GM18951 (cell line): ENCODE data around the gene KCNC1.

Source experiments
- POLR2A ChIP-seq: IDR thresholded peaks from 4 replicates; pipeline ENCODE4 v1.6.1; 2011; ENCODE audit warnings: mild to moderate bottlenecking; ENCODE audit not compliant: insufficient read length, insufficient read depth; ENCODE audit errors: extremely low read depth
- in situ Hi-C: fragments of 300-500 bp; cut with MboI; formaldehyde crosslinking; loops from one replicate; pipeline ENCODE4 v1.12.0; 2022; ENCODE audit warnings: low sequenced_read_pairs, mixed read lengths, inconsistent platforms; ENCODE audit not compliant: unreplicated experiment

The KCNC1 gene

DNA sequence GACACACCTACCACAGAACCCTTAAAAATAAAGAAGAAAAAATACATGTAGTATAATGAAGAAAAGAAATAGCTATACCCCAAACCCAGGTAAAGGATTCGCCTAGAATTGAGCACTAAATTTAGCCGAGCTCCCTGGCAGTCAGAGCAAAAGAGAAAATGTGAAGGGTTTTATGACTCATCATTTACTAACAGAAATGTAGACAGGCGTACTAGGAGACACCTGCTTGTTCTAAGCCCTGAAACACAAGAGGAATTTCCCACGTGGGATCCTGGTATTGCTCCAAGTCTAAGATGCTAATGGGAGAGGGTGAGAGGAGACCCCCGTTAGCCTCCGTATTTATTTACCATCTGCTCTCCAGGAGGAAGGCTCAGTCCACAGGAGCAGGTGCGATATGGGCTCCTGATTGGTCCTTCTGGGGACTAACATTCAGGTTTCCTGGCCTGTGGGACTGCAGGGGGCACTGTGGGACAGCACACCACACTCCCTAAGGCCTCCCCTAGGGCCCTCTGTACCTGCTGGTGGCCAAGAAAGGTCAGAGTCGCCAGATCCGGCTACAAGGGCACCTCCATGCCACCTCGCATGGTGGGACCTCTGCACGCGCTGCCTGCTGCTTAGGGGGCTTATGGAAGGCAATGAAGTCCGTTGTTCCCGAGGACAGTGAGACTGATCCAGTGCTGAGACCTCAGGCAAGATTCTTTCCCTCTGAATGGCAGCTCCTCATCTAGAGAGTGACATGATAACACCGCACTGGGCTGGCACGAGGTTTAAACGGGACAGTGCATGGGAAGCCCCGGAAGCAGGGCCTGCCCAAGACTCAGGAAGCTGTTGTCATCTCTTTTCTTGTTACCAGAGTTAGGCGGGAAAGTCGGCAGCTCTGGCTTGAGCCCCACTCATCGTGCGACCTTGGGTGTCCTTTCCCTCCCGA, 25.8 kb downstream of the KCNC1 start:
- TF ChIP-seq POLR2A, result no peak
- in situ Hi-C loops, result no loop called here

DNA sequence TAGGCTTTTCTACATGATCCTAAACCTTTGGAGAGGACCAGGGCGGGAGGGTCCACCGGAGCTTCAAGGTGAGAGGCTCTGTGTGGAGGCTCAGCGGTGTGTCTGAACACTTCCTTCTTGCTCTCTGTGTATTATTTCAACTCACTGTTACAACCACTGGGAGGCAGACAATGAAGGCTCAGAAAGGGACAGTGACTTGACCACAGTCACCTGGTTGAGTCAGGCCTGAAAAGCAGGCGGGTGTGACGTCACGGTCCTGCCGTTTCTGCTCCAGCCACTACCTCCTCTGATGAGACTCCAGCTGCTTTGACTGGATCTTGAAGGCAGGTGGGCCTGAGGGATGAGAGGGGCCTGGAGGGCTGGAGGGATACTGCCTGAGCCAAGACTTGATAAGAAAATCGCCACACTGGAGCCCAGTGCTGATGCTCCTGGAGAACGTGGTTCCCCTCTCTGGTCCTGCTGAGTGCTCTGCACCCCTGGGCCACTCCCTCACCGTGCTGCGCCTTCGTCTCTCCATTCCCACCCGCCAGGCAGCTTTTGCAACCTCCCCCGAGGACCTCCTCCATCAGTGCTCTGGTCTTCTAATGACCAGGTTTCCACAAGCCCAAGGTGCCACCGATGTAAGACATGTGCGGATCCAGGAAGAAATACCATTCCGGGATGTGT, 27.9 kb downstream of the KCNC1 start:
- no peak for TF ChIP-seq POLR2A
- in situ Hi-C loops, result no loop called here

DNA sequence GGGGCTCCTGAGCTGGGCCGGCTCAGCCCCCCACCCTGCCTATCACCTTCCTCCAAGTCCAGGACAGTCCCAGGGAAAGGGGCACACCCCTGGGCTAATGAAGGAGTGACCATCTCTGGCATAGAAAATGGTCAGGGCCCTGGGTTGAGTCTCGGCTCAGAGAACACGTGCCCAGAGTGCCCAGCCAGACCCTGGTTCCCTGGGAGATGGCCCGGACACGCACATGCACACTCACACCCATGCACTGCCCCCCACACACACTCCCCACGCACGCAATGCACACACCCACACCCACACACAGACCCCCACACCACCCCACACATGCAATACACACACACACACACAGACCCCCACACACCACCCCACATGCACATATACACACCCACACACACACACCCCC, 28.7 kb downstream of the KCNC1 start:
- in situ Hi-C loops, result no loop called here
- TF ChIP-seq POLR2A, result no peak

DNA sequence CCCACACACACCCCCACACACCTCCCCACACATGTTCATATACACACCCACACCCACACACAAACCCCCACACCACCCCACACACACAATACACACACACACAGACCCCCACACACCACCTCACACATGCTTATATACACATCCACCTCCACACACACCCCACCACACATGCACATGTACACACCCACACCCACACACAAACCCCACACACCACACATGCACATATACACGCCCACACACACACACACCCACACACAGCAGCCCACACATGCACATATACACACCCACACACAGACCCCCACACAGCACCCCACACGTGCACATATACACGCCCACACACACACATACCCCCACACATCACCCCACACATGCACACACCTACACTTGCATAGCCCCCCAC, 29.1 kb downstream of the KCNC1 start:
- TF ChIP-seq POLR2A, result no peak
- in situ Hi-C loops, result no loop called here

DNA sequence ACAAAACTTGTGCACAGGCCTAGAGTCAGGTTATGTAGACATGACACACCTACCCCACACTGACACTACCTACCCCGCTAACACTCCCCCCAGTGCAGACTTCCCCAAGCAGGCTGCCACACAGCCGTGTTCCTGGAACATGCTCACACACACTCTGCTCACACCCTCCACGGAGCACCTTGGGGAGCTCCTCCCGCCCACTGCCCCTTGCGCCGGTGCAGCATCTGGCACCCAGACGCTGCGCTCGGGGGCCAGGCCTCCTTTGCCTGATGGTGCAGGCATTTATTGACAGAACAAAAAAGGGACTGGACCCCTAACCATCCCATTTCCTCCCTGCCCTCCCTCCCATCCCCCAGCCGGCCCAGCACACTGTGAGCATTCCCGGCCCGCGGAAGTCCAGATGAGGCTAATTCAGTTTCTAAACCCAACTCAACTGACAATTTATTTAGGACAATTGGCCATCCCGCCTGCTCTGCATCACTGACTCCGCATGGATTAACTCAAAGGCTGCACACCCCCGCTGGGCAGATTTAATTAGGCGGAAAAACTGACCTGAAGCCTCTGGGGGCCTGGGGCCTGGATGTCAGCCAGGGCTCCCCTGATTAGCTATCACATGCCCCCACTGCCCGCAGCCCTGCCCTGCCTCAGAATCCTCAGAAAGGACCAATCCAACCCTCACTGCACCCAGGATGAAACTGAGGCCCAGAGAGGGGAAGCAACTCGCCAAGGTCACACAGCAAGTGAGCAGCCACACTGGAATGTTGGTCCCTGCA, 30.1 kb downstream of the KCNC1 start:
- in situ Hi-C loops, result no loop called here
- TF ChIP-seq POLR2A, result no peak

DNA sequence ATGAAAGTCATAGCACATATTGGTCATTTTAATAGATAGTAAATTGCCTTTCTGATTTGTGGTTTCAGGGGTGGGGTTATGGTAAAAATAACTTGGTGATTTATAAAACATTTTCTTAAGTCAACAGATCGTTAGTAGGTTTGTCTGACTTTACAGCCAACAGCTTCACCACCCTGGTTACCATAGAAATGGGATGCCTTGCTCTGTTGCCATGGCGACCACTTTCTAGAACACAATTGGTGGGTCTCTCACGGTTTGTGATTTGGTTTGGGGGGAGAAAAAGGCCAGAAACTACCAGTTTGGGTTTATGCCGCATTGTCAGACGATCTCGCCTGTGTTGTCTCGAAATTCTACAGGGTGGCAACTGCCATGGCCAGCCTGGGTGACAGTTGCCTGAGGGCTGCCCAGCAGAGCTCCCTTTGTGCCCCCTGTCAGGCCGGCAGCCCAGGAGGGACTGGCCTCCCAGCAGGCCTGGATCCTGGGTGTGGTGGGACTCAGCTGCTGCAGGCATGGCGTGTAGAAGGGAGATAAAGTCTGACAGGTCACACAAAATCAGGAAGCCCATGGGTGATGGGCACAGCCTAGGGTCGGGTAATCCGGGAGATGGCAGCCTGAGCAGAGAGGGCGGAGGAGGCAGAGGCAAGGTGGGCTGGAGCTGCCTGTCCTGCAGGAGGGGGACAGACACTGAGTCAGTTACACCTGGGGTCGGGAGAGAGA, 30.9 kb downstream of the KCNC1 start:
- in situ Hi-C loops, result no loop called here
- no peak for TF ChIP-seq POLR2A

DNA sequence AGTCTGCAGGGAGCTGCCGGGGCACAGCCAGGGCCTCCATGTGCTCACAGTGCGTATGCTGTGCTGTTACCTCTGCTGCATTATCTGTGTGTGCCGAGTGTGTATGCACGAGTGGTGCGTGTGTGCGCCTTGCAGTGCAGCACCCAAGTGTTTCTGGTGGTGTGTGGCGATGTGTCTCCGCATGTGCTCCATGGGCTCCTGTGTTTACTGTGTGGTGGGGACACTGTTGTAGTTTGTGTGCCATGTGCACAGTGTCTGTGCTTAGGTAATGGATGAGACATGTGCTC, 31.4 kb downstream of the KCNC1 start:
- in situ Hi-C loops, result no loop called here
- TF ChIP-seq POLR2A, result no peak

DNA sequence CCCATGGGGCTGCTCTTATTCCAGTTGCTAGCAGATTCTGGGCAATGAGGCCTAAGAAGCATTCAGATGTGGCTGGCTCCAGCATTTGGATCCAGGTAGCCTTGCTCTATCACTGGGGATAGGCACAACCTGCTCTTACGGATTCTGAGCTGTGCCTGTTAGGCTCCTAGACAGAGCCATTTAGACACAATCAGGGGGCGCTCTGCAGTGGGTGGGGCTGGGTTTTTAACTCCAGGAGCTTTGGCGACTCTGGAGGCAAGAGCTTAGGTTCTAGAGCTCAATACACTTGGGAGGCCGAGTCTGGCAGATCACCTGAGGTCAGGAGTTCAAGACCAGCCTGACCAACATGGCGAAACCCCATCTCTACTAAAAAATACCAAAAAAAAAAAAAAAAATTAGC, 32.0 kb downstream of the KCNC1 start:
- TF ChIP-seq POLR2A, result no peak
- in situ Hi-C loops, result no loop called here

DNA sequence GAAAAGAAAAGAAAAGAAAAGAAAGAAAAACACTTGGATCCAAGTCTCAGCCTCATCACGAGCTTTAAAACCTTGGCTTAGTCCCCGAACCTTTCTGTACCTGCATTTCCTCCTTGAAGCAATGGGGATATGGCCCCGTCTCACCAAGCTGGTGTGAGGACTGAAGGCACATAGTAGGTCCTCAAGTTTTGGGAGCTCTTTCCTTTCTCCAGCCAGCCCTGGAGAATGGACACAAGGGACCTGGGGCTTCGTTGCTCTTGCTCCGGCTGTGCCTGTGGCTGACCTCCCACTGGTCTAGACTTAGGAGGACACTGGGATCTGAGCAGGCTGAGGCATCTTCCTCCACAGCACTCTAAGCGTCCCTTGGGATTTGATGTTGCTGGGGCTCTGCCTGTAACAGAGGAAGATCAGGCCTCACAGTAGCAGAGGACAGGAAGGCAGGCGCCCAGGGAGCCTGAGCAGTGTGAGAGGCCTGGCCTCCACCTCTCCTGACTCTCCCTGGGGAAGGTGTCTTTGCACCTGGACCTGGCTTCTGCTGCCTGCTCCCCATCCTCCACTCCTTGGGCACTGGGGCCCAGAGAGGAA, 32.8 kb downstream of the KCNC1 start:
- no peak for TF ChIP-seq POLR2A
- in situ Hi-C loops, result no loop called here

DNA sequence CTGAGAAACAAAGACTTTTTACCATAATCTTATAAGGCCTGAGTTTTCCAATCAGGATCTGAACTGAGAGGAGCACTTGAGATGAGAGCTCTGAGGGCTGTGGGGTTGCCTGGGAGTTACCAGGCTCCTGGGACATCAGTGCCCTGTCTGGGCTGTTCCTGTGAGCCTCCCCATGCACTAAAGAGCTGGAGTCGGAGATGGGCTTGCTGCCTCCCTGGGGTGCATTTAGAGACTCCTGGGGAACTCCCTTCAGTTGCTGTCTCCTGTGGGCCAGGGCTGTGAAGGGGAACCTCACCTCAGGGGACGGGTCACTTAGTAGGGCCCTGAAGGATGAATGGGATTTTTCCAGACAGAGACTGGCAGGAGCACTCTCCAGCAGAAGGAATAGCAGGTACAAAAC, 33.3 kb downstream of the KCNC1 start:
- TF ChIP-seq POLR2A, result no peak
- in situ Hi-C loops, result no loop called here

DNA sequence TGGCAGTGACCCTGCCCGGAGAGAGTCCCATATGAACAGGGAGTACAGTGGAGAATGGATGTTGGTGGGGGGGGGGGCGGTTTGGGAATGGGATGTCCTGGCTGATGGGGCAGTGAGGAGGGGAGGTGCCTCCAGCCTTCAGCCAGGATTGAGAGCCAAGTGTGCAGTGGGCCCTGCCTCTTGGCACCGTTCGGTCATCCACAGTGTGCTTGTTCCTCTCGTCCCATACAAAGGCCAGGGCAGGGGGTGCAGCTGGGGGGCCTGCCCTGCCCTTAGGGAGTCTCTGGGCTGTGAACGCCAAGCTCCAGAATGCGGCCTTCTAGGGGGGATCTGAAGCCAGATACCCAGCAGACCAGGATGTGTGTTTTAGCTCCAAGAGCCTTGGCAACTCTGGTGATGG, 34.0 kb downstream of the KCNC1 start:
- no peak for TF ChIP-seq POLR2A
- in situ Hi-C loops, result no loop called here

DNA sequence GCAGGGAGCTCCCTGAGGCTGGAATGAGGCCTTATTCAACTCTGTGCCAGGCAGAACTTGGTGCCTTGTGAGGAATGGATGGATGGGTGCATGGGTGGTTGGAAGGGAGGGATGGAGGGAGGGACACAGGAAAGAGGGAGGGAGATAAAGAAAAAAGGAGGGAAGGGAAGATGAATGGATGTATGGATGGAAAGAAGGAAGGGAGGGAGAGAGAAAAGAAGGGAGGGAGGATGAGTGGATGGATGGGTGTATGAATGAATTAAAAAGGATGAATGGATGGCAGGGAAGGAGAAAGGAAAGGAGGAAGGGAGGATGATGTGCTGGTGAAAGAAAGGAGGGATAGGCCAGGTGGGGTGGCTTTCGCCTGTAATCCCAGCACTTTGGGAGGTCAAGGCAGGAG, 34.6 kb downstream of the KCNC1 start:
- in situ Hi-C loops, result no loop called here
- TF ChIP-seq POLR2A, result no peak
